Astrocyte (in vitro differentiated cells and primary cell): ENCODE measurements around the gene TSPEAR.

Source experiments
- CTCF ChIP-seq: IDR thresholded peaks from 2 replicates; pipeline ENCODE4 v1.5.1; 2011; ENCODE audit warnings: low read depth, mild to moderate bottlenecking, inconsistent platforms, low read length, moderate library complexity; ENCODE audit not compliant: insufficient read depth
- EZH2 ChIP-seq: IDR thresholded peaks from 2 replicates; pipeline ENCODE4 v1.6.1; 2012; ENCODE audit warnings: mild to moderate bottlenecking, low read length, inconsistent platforms; ENCODE audit not compliant: insufficient read depth

- TF ChIP-seq CTCF: no peak
- no peak for TF ChIP-seq EZH2
Measured at GRCh38 chr21:44510109-44510507, 201.3 kb downstream of the TSPEAR start.
